GM23338 (cell line): ENCODE measurements around the gene RAI14. TPM values are rescaled to one million over a fixed set of nuclear protein-coding genes. Genes with fewer than 3 reads are reported as not detected.

ENCODE experiments used
- ETS1 ChIP-seq: IDR thresholded peaks from 2 replicates; pipeline ENCODE4 v1.6.1; 2016; ENCODE audit warnings: antibody characterized with exemption
- EZH2 ChIP-seq: fragments of 200-600 bp; sonication (generic); IDR thresholded peaks from one replicate; pipeline ENCODE4 v1.8.0; 2017; ENCODE audit warnings: antibody characterized with exemption, mild to moderate bottlenecking, low read depth; ENCODE audit not compliant: unreplicated experiment
- EZH2phosphoT487 ChIP-seq: fragments of 200-600 bp; sonication (generic); IDR thresholded peaks from one replicate; pipeline ENCODE4 v1.8.1; 2018; ENCODE audit warnings: antibody characterized with exemption; ENCODE audit not compliant: unreplicated experiment
- NANOG ChIP-seq: IDR thresholded peaks from 2 replicates; pipeline ENCODE4 v1.6.1; 2016; ENCODE audit warnings: antibody characterized with exemption, borderline replicate concordance
- POLR2AphosphoS5 ChIP-seq: IDR thresholded peaks from 2 replicates; pipeline ENCODE4 v1.6.1; 2016; ENCODE audit warnings: antibody characterized with exemption, low read depth
- STAT1 ChIP-seq: IDR thresholded peaks from one replicate; pipeline ENCODE4 v1.6.1; 2016; ENCODE audit warnings: antibody characterized with exemption; ENCODE audit not compliant: unreplicated experiment
- ZNF114 ChIP-seq: fragments of 250-450 bp; sonication (Bioruptor Pico); IDR thresholded peaks from 2 replicates; pipeline ENCODE4 v1.5.0; 2020; ENCODE audit warnings: mild to moderate bottlenecking, moderate library complexity
- ZNF462 ChIP-seq: fragments of 250-450 bp; sonication (Bioruptor Pico); IDR thresholded peaks from 2 replicates; pipeline ENCODE4 v1.5.0; 2020; ENCODE audit warnings: mild to moderate bottlenecking, moderate library complexity
- polyA plus RNA-seq: library from polyadenylated mRNA; unstranded; fragments of >200 nt; fragmentation: Nextera tagmentation; extraction: Ambion mirVana; gene quantifications from 2 replicates; pipeline ENCODE4 v1.2.1, GENCODE V29; 2016
- total RNA-seq: library from RNA; depleted of rRNA; stranded (reverse); fragments of >200 nt; shearing (Covaris generic); gene quantifications from 2 replicates; pipeline ENCODE4 v1.2.3, GENCODE V29; 2014
- TF ChIP-seq, protein P1 (sequence below), 2 experiments: fragments of 200-600 bp in 1 of 2; sonication (generic) in 1 of 2; conservative IDR thresholded peaks; 2 replicates each; pipeline versions ENCODE4 v1.5.1 to v1.6.1; 2016 to 2017; ENCODE audit warnings: antibody characterized with exemption in 2 of 2, low read depth in 2 of 2, mild to moderate bottlenecking in 2 of 2, moderate library complexity in 1 of 2

RAI14 gene
- total and polyA plus RNA-seq, 2 experiments from 2014 or later, result 58.8 to 95.8 TPM

DNA sequence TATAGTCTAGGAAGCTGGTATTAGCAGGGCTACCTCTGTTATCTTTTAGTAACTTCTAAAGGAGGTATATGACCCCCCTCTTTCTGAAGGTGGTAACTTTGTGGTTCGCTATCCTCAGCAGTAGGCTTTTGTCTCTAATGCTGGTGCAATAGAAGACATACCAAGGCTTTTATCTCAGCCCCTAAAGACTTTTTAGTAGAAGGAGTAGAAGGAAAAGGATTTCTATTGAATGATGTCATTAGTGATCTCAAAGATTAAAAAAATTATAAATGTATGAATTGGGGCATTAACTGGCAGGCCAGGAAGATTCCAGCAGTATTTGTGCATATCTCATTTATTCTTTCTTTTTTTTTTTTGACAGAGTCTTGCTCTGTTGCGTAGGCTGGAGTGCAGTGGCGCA is 78.2 kb downstream of the RAI14 start (continued):
- TF ChIP-seq ZNF462 (CRISPR knock-in tag) (no peak), POLR2AphosphoS5 (no peak), EZH2phosphoT487 (no peak), STAT1 (no peak), NANOG (no peak), ZNF114 (CRISPR knock-in tag) (no peak), EZH2 (no peak), ETS1 (no peak)
- TF ChIP-seq, protein P1, sequence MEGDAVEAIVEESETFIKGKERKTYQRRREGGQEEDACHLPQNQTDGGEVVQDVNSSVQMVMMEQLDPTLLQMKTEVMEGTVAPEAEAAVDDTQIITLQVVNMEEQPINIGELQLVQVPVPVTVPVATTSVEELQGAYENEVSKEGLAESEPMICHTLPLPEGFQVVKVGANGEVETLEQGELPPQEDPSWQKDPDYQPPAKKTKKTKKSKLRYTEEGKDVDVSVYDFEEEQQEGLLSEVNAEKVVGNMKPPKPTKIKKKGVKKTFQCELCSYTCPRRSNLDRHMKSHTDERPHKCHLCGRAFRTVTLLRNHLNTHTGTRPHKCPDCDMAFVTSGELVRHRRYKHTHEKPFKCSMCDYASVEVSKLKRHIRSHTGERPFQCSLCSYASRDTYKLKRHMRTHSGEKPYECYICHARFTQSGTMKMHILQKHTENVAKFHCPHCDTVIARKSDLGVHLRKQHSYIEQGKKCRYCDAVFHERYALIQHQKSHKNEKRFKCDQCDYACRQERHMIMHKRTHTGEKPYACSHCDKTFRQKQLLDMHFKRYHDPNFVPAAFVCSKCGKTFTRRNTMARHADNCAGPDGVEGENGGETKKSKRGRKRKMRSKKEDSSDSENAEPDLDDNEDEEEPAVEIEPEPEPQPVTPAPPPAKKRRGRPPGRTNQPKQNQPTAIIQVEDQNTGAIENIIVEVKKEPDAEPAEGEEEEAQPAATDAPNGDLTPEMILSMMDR (conservative IDR thresholded peaks at IDR 0.05; ENCODE audit: low read depth in 2 of 2), result no peak
